ENCODE data around the gene VEZT. TPM values are rescaled to one million over a fixed set of nuclear protein-coding genes. Genes with fewer than 3 reads are reported as not detected.
"Not testable (repeated sequence)": the region's sequence is repeated elsewhere in the genome, so short reads cannot be mapped to it uniquely, and the experiment has no call there.

The VEZT gene
- total RNA-seq, 3 donors from 2014 or later, result 58.4 to 72.8 (median 61.6) TPM

DNA sequence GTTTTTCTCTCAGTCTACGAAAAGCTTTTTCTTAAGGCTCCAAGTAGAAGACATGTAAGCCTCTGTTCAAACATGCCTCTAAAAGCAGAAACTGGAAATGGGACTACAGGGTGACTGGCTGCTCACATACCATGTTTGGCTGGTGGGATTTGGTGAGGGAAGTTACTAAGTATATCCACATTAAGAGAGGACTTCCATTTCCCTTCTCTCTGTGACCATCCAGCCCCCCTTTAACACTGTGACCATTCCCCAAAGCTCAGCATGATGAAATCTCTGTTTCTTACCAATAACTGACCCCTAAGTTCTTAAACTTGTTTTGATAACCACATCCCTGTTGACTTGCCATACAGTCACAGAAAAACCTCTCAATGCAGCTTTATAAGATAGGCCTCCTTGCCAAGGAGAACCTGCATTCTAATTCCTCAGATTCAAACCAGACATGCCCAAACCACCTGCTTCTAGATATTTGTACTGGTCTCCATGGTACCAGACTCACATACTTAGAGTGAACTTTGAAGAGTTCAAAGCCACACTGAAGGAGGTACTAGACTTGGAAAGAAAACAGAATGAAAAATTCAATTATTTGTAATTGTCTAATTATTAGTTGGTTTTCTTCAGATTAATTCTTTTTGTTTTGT, 102.2 kb downstream of the VEZT start:
- intact Hi-C loops (cut with DNase I, micrococcal nuclease), result no loop called here
- Histone ChIP-seq H3K9me3 (no peaks in the 10 kb centered on the region), H3K4me3 (no peak overlapping the region), H3K36me3 (ENCODE audit: low read depth) (no peaks in the 10 kb centered on the region), H3K4me1 (ENCODE audit: low read depth) (no peaks in the 10 kb centered on the region)
- ATAC-seq, result no peak
- no peak for DNase-seq
- TF ChIP-seq, protein P1, sequence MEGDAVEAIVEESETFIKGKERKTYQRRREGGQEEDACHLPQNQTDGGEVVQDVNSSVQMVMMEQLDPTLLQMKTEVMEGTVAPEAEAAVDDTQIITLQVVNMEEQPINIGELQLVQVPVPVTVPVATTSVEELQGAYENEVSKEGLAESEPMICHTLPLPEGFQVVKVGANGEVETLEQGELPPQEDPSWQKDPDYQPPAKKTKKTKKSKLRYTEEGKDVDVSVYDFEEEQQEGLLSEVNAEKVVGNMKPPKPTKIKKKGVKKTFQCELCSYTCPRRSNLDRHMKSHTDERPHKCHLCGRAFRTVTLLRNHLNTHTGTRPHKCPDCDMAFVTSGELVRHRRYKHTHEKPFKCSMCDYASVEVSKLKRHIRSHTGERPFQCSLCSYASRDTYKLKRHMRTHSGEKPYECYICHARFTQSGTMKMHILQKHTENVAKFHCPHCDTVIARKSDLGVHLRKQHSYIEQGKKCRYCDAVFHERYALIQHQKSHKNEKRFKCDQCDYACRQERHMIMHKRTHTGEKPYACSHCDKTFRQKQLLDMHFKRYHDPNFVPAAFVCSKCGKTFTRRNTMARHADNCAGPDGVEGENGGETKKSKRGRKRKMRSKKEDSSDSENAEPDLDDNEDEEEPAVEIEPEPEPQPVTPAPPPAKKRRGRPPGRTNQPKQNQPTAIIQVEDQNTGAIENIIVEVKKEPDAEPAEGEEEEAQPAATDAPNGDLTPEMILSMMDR (IDR thresholded peaks at IDR 0.05), result no peak

DNA sequence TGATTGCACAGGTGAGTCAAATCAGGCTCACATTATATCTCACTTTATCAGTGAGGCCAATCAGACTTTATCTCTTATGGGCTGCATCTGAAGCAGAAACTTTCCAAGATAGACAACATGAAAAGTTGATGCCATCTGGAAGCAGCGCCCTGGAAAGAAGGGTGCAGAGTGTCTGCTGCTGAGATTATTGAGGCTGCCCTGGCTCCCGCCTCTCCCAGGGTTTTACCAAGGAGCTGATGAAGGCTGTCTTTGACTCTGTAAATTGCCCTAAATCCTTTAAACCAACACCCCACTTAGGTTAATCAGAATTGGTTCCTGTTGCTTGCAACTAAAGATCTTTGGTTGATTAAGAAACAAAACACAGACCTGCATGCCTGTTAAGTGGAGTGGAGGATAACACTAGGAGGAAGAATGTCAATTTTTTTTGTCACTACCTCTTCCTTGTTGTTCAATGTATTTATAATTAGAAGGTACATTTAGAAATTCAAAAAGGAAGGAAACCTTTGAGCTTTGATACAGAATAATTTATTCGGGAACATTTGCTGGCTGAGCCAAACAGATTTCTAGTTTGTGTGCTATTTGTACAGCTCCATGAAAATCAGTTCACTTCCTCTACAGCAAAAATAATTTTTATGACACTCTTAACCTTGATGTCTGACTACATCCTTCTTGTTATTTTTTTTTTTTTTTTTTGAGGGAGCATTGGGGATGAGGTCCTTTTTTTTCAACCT, 104.1 kb downstream of the VEZT start:
- ATAC-seq (no peak), DNase-seq (no peak)
- no peak overlapping the region for H3K4me3 ChIP-seq
- H3K4me1 ChIP-seq (ENCODE audit: low read depth), result no peaks in the 10 kb centered on the region
- H3K36me3 ChIP-seq (ENCODE audit: low read depth), result no peaks in the 10 kb centered on the region
- H3K9me3 ChIP-seq, result no peaks in the 10 kb centered on the region
- TF ChIP-seq, protein P1 (IDR thresholded peaks at IDR 0.05), result no peak
- intact Hi-C loops (cut with DNase I, micrococcal nuclease), result no loop called here

DNA sequence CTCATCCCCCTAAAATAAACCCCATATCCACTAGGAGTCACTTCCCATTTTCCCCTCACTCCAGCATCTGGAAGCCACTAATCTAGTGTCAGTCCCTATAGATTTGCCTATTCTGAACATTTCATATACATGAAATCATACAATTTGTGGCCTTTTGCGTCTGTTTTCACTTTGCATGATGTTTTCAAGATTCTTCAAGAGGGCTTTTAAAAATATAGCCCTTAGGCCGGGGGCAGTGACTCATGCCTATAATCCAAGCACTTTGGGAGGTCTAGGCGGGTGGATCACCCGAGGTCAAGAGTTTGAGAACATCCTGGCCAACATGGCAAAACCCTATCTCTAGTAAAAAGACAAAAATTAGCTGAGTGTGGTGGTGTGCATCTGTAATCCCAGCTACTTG, 104.7 kb downstream of the VEZT start:
- ATAC-seq, result no peak
- no peak overlapping the region for H3K4me3 ChIP-seq

DNA sequence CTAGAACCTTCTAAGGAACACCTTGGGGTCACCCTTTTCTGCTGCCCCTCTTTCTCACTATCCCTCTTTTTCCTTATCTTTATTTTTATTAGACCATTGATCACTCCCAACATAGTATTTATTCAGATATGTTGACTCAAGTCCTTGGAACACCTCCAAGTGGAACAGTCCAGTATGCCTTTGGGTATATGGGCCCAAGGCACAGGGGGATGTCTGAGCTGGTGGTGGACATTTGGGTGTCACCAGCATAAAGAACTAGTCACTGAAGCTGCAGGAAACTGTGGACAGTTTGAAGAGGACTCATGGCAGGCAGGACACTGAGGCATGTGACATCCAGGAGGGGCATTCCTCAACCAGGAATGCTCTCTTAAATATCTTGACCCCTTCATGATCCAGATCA, 105.6 kb downstream of the VEZT start:
- no peak for ATAC-seq
- Histone ChIP-seq H3K4me1 (ENCODE audit: low read depth) (no peaks in the 10 kb centered on the region), H3K36me3 (ENCODE audit: low read depth) (no peaks in the 10 kb centered on the region), H3K4me3 (no peak overlapping the region), H3K9me3 (no peaks in the 10 kb centered on the region)
- no peak for DNase-seq
- intact Hi-C loops (cut with DNase I, micrococcal nuclease), result no loop called here
- TF ChIP-seq, protein P1 (IDR thresholded peaks at IDR 0.05), result no peak

More for the DNA sequence above, 104.7 kb downstream of the VEZT start:
- TF ChIP-seq, protein P1 (IDR thresholded peaks at IDR 0.05), result no peak
- Histone ChIP-seq H3K9me3 (no peaks in the 10 kb centered on the region), H3K4me1 (ENCODE audit: low read depth) (no peaks in the 10 kb centered on the region), H3K36me3 (ENCODE audit: low read depth) (no peaks in the 10 kb centered on the region)
- intact Hi-C loops (cut with DNase I, micrococcal nuclease), result no loop called here
- no peak for DNase-seq

DNA sequence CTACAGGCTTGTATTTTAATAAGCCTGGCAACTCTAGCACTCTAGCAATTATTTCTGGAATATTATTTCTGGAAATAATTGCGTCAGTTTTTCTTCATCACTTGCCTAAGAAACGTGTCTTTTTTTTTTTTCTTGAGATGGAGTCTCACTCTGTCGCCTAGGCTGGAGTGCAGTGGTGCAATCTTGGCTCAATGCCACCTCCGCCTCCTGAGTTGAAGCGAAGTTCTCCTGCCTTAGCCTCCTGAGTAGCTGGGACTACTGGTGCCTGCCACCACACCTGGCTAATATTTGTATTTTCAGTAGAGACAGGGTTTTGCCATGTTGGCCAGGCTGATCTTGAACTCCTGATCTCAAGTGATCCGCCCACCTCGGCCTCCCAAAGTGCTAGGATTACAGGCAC, 106.6 kb downstream of the VEZT start:
- not testable (repeated sequence) for H3K4me1 ChIP-seq (ENCODE audit: low read depth); H3K36me3 ChIP-seq (ENCODE audit: low read depth)

DNA sequence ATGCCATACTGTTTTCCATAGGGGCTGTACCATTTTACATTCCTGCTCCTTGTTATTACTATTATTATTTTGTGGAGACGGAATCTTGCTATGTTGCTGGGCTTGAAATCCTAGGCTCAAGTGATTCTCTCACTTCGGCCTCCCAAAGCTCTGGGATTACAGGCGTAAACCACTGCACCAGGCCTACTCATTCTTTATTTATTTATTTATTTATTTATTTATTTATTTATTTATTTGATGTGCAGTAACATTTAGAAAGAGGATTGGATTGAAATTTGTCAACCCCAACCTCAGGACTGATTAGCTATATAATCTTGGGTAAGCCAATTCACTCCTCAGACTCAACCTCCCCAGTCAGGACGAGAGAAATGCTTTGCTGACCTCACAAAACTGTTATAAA, 107.9 kb downstream of the VEZT start:
- ATAC-seq (no peak), DNase-seq (no peak)
- no peaks in the 10 kb centered on the region for H3K9me3 ChIP-seq
- H3K4me1 ChIP-seq (ENCODE audit: low read depth), result no peaks in the 10 kb centered on the region
- no peaks in the 10 kb centered on the region for H3K36me3 ChIP-seq (ENCODE audit: low read depth)
- TF ChIP-seq, protein P1 (IDR thresholded peaks at IDR 0.05), result no peak
- no peak overlapping the region for H3K4me3 ChIP-seq
- intact Hi-C loops (cut with DNase I, micrococcal nuclease), result no loop called here

More for the DNA sequence above, 106.6 kb downstream of the VEZT start:
- DNase-seq; H3K4me3 ChIP-seq; ATAC-seq; H3K9me3 ChIP-seq; intact Hi-C loops (cut with DNase I, micrococcal nuclease): not testable (repeated sequence)

Data from mucosa of descending colon (tissue), 3 donors.